ENCODE data around the gene RPL7L1.

Gene RPL7L1

DNA sequence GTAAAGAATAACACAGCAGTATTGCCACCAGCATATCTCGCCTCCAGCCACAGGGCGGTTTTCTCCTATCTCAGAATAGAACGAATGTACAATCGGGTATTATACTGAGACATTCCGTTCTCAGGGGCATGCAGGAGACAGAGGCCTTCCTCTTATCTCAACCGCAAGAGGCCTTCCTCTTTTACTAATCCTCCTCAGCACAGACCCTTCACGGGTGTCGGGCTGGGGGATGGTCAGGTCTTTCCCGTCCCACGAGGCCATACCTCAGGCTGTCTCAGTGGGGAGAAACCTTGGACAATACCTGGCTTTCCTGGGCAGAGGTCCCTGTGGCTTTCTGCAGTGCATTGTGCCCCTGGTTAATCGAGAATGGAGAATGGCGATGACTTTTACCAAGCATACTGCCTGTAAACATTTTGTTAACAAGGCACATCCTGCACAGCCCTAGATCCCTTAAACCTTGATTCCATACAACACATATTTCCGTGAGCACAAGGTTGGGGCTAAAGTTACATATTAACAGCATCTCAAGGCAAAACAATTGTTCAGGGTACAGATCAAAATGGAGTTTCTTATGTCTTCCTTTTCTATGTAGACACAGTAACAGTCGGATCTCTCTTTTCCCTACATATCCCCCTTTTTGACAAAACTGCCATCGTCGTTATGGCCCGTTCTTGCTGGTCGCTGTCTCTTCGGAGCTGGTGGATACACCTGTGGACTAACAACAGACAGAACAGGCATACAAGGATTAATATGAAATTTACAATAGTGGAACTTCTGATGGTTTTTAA lies 14.8 kb downstream of the RPL7L1 start:
- peak in 1 of 2 donors; percentile 49 for DNase-seq

DNA sequence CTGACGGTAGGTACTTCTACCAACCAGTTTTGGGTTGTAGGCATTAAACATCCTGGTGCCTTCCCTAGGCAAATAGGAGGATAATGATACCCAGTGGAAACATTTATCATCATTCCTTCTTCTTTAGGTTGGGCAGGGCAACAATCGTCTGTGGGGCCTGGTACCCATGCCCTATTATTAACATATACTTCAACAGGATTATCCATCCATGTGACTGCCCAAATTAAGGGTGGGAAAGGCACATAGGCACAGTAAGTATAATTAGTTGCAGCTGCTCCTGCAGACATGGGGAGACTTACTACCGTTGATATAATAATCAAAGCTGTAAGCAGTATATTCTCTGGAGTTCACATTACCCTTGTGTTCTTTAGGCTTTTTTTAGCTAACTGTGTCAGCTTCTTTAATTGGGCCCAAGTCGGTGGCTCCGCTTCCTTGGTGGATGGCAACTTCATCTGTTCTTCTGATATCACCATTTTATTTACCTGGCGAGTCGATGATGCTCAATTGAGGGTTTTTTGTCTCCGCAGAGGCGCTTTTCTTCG lies 16.8 kb downstream of the RPL7L1 start:
- DNase-seq = no peak

DNA sequence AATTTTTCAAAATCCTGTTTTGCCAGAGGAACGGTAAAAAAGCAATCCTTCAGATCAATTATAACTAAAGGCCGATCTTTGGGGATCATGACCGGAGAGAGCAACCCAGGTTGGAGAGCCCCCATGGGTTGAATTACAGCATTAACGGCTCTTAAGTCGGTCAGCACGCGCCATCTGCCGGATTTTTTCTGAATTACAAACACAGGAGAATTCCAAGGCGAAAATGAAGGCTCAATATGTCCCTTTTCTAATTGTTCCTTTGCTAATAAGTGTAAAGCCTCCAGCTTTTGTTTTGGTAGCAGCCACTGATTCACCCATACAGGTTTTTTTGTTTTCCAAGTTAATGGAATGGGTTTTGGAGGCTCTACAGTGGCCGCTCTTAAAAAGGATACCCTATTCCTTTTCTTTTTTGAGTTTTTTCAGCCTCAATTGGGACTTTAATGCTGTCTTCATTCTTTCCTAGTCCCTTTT lies 19.5 kb downstream of the RPL7L1 start:
- peak in 1 of 2 donors; percentile 57 for DNase-seq

DNA sequence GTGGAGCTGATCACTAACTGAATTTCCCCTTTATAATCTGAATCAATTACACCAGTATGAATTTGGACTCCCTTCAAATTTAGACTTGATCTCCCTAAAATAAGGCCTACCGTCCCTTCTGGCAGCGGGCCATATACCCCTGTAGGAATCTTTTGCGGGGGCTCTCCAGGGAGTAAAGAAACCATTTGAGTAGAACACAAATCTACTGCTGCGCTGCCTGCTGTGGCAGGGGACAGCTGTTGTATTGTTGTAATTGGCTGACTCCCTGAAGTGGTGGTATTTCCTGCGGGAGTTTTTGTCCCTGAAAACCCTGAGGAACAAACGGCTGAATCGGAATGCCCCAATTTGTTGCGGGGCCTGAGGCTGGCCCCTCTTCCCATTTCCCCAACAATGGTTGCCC lies 20.5 kb downstream of the RPL7L1 start:
- DNase-seq = no peak

DNA sequence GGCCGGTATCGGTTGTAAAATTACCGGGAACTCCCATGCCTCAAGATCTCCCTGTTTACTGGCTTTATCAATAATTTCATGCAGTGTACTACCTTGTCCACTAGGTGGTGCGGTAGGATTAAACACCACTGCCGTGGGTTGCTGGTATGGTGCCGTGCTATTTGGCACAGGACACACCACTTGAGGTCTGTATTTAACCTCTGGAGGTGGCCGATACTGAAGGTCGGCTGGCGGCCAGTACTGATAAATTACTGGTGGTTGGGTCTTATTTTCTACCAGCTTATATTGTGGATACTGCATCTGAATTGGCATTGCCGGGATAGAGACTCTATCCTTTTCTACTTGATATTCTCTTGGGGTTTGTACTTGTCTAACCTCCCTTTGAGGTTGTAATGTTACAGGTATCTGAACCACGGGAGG lies 22.1 kb downstream of the RPL7L1 start:
- peak; percentile 20 to 50 for DNase-seq

DNA sequence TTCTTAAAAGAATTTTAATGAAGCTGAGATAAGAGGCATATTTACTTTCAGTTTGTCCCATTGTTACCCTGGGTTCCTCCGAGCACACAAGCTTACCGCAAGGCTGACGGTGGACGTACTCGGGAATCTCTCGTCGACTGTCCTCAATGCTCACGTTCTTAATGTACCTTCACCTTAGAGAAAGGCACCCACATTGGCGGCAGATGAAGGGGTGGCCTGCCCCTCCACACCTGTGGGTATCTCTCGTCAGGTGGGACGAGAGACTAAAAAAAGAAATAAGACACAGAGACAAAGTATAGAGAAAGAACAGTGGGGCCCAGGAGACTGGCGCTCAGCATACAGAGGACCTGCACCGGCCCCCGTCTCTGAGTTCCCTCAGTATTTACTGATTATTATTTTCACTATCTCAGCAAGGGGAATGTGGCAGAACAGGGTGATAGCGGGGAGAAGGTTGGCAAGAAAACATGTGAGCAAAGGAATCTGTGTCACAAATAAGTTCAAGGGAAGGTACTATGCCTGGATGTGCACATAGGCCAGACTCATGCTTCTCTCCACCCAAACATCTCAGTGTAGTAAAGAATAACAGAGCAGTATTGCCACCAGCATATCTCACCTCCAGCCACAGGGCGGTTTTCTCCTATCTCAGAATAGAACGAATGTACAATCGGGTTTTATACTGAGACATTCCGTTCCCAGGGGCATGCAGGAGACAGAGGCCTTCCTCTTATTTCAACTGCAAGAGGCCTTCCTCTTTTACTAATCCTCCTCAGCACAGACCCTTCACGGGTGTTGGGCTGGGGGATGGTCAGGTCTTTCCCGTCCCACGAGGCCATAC lies 23.2 kb downstream of the RPL7L1 start:
- peak in 1 of 2 donors; percentile 11 for DNase-seq

DNA sequence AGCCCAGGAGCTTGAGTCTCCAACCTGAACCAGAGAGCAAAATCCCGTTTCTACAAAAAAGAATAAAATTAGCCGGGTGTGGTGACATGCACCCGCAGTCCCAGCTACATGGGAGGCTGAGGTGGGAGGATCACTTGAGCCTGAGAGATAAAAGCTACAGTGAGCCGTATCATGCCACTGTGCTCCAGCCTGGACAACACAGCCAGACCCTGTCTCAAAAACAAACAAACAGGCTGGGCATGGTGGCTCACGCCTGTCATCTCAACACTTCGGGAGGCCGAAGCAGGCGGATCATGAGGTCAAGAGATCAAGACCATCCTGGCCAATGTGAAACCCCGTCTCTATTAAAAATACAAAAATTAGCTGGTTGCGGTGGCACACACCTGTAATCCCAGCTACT lies 25.1 kb downstream of the RPL7L1 start:
- no peak for DNase-seq

DNA sequence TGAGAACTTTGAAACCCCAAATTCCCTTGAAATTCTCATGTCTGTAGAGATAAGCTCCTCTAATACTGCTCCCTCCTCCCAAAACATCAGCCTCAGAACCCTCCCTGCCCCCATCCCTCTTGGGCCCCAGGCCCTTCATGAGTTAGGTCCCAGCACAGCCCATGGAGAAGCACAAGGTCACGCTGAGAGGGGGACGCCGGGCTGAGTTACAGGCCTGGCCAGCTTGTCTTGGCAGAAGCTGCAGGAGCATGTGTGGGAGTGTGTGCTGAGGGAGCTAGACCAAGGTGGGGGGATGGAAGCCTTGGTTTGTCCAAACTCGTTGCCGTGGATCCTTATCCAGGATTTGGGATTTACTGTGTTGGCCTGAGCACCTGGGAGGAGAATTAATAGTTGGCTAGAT lies 27.9 kb downstream of the RPL7L1 start:
- no peak for DNase-seq

DNA sequence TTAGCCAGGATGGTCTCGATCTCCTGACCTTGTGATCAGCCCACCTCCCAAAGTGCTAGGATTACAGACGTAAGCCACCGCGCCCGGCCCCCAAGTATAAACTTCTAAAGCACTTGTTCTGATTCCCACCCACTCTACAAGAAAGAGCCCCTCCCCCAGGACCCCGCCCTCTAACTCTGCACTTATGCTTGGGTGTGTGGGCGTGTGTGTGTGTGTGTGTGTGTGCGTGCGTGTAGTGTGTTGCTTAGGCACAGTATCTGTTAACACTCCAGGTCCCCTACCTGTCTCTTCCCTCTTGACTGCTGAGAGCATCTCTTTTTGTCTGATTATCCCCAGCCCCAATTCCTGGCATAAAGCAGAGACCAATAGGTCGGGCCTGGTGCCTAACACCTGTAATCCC lies 30.4 kb downstream of the RPL7L1 start:
- DNase-seq = no peak

DNA sequence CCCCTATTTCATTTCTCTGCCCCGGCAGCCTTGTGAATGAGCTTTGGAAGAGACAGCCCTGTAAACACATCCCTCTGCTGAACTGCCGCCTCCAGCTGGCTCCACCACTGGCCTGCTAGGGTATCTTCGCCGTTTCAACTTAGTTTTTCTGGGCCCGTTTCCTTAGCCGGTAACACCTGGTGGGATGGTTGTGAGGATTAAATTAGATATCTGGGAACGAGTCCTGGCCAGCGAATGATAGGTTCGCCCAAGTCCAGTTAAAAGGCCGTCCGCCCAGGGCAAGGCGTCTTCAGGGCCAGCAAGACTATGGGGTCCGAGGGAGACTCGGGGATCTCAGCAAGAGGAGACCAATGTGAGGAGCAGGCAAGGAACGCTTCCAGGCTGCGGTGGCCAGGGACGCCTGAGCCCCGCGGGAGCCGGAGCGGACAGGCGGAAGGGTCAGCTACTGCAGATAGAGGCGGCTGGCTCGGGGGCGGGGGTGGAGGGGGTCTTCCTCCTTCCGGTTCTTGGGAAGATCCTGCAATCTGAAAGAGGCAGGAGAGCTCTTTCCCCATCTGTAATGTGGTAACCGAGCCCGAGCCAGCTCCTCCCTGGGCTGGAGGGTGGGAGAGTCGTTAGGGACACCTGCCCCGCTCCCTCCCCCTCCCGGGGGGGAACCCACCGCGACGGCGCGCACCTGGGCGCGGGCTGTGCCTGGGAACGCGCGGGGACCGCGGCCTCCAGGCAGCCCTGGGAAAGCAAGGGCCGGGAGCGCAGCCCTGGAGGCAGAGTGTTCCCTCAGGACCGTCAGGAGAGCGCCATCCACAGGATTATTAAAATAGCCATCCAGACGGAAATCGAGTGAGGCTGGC lies 32.0 kb downstream of the RPL7L1 start:
- DNase-seq = no peak

DNA sequence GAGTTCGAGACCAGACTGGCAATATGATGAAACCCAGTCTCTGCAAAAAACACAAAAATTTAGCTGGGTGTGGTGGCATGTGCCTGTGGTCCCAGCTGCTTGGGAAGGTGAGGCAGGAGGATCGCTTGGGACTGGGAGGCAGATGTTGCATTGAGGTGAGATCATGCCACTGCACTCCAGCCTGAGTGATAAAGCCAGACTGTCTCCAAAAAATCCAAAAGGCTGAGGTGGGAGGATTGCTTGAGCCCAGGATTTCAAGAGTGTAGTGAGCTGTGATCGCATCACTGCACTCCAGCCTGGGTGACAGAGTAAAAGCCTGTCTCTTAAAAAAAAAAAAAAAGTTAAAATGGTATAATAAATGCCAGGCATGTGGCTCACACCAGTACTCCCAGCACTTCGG lies 35.1 kb downstream of the RPL7L1 start:
- no peak for DNase-seq

DNA sequence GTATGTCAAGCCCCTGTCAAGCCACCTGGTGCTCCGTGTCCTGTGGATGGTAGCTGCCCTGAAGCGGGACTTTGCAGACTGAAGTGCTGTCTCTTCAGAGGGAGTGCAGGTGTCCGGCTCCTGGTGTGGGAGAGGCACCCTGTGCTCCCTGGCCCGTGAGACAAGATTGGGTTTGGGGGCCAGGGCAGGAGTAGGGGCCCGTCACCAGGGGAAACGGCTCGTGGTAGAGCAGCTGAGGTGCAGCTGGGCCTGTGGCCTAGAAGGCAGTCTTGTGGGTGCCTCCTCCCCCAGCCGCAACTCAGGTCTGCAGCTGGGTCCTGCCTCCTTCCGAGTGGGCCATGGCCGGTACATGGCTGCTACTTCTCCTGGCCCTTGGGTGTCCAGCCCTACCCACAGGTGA lies 36.3 kb downstream of the RPL7L1 start, which contains the start of gene PTCRA:
TSS of gene PTCRA (plus strand) at position 322 of the 400 bp plus-strand sequence. CDS start at position 339, 17 bp downstream.
- no peak for DNase-seq

DNA sequence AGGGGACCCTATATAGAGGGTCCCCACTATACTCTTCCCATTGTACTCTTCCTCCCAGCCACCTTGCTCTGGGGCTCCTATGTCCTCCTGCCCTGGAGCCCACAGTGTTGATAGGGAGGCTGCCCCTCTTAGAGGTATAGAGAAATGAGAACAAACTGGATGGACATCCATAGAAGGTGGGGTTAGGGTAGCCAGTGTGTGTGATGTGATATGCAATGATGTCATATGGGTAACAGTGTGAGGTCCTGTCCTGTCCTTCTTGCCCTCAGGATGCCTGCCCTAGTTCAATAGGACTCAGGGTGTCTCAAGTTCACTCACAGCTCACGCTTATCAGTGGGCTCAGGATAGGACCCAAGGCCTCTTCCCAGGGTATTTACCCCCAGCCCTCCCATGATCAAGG lies 36.9 kb downstream of the RPL7L1 start:
- no peak for DNase-seq

DNA sequence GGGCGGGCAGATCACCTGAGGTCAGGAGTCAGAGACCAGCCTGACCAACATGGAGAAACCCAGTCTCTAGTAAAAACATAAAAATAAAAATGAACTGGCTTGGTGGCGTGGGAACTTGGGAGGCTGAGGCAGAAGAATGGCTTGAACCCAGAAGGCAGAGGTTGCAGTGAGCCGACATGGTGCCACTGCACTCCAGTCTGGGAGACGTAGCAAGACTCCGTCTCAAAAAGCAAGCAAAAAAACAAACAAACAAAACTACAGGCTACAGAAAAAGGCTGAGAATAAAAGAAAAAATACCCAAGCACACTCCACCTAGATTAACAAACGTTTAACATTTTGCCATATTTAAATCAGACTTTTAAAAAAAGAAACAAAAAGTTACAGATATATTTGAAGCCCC lies 42.4 kb downstream of the RPL7L1 start:
- no peak for DNase-seq

DNA sequence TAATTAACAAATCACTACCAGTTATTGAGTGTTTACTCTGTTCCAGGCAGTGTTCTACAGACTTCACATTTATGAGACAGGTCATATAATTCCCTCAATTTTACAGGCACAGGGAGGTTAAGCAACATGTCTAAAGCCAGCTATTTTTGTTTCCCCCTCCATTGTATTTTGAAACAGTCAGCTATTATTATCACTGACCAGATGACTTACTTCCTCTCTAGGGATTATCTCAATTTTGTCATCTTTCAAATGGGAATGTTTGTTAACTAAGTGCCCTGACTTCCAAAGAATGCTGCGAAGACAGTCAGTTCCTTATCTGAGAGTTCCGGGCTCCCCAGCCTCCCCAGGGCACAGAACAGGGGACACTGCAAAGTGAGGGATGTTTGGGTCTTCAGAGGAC lies 44.2 kb downstream of the RPL7L1 start:
- no peak for DNase-seq

DNA sequence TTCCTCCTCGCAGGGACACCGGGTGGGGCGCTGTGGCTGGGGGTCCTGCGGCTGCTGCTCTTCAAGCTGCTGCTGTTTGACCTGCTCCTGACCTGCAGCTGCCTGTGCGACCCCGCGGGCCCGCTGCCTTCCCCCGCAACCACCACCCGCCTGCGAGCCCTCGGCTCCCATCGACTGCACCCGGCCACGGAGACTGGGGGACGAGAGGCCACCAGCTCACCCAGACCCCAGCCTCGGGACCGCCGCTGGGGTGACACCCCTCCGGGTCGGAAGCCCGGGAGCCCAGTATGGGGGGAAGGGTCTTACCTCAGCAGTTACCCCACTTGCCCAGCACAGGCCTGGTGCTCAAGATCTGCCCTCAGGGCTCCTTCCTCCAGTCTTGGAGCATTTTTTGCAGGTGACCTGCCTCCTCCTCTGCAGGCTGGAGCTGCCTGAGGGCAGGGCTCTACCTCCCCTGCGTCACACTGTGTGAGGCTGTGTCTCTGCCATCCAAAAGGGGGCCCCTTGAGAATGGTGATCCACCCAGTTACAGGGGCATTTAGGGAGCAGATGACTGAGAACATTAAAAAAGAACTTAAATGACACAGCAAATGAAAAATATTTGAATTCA lies 45.9 kb downstream of the RPL7L1 start:
- DNase-seq = no peak

DNA sequence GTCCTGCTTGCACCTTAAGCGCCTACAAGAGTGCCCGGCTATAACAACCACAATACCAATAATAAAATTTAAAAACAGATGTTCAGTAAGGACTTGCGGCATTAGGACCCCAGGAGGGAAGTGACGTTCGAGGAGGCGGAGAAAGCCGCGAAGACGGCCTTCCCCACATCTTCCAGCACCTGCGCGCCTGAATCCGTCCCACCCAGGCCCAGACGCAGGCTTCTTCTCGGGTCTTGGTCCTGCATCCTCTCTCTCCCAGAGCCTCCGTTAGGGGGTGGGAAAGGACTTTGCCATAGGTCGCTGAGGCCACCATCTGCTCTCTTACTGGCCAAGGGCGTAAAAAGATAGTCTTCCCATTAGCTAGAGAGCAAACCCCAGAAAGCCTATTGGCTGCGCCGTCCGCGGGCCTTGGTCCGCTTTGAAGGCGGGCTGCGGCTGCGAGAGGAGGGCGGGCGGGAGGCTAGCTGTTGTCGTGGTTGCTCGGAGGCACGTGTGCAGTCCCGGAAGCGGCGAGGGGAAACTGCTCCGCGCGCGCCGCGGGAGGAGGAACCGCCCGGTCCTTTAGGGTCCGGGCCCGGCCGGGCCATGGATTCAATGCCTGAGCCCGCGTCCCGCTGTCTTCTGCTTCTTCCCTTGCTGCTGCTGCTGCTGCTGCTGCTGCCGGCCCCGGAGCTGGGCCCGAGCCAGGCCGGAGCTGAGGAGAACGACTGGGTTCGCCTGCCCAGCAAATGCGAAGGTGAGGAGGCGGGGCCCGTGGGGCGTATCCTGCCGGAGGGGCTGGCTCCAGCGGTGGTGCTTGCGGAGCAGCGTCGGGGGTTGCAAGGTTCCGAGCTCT lies 49.8 kb downstream of the RPL7L1 start, which contains the start of gene CNPY3:
TSS of gene CNPY3 (plus strand) at position 495 of the 835 bp plus-strand sequence. CDS start at position 586, 91 bp downstream.
- DNase-seq = peak; percentile 86 to 90

DNA sequence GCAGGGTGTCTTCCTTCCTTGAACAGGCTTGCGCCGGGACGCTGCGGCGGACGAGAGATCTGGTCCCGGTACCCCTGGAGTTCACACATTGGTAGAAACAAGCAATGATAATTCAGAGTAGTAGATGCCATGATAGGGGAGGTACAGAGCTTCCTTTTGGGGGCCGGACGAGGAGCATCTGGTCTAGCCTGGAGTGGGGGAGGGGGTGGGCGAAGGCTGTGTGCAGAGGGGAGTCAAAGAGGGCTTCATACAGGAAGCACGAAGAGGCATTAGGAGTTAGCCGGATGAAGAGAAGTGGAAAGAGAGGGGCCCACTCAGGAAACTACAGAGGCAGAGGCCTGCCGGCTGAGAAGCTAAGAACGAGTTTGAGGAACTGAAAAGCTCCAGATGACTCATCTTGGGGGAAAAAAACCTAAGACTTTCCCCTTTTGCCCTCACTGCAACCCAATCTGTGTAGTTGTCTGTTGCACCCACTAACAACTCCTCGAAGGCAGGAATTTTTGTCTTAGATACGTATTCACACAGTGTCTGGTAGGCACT lies 50.5 kb downstream of the RPL7L1 start:
- DNase-seq = peak; percentile 79 to 90

DNA sequence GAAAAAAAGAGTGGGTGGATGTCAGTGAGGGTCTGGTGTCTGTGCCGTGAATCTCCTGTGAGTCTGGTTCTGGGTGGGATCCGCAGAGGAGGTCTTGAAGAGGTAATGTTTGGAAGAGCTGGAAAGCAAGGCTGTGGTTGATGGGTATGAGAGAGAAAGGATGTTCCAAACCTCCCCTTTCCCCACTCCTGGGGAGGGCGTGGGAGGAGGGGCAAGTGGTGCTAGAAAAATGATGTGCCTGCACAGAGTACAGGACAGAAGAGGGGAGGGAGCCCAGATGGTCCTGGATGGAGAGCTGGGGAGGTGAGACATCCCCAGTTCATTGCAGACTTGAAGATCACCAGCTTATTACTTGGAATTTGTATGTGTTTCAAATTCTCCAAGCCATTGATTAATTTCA lies 53.0 kb downstream of the RPL7L1 start:
- DNase-seq = no peak

DNA sequence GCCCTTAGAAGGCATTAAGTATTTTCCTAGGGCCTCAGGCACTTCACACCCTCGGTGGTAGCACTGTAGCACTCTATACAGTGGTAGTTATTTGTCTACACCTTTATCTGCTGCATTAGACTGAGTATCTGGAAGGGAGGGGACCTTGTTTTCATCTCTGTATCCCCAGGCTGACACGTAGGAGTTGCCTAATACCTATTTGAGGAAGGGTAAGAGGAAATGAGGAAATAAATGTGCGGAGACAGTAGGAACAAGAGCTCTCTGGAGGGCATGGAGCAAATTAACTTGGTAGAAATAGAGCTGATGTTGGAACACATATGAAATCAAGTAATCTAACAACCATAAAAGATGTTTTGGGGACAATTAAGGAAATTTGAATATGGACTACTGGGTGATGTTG lies 53.8 kb downstream of the RPL7L1 start:
- DNase-seq = no peak

DNA sequence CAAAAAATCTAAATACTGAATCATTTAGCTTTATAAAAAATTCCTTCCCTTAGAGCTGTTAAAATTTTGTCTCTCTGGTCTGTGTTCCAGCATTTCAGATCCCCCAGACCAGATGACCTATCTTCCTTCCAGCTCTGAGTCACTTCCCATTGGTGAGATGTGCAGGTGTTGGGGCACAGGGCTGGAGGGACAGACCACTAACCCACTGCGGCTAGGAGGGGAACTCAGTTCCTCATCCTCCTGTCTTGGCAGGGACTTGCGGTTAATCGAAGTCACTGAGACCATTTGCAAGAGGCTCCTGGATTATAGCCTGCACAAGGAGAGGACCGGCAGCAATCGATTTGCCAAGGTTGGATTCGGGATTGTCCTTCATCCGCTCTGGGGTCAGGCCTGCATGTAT lies 55.9 kb downstream of the RPL7L1 start:
- DNase-seq = no peak
